MCF 10A (cell line): Measurements from ENCODE around the gene ABCB4. TPM values are rescaled to one million over a fixed set of nuclear protein-coding genes. Genes with fewer than 3 reads are reported as not detected.
A peak's percentile ranks its signal among the peaks of the same experiment; 100 is the strongest.

ENCODE experiments used
- BruUV-seq: library from RNA; stranded (reverse); fragments of 400-500 nt; replicated peaks from 2 replicates; lab custom pipeline; 2021; lab: Mats Ljungman, UMichigan
- CTCF ChIA-PET: fragments of 300-600 bp; sonication (Branson Sonifier 250); formaldehyde crosslinking; extraction: SDS; loops from one replicate; lab custom pipeline; 2021; ENCODE audit warnings: antibody characterized with exemption, inconsistent platforms; lab: Yijun Ruan, JAX
- POLR2A ChIA-PET: fragments of 300-600, 350-650 bp; sonication (Branson Sonifier 250); formaldehyde crosslinking; extraction: SDS; loops from one replicate; lab custom pipeline; 2020; ENCODE audit warnings: antibody characterized with exemption, inconsistent platforms; lab: Yijun Ruan, JAX
- DNase-seq: peaks from one replicate; pipeline ENCODE4 v3.0.0-alpha.2; 2018; ENCODE audit not compliant: unreplicated experiment
- H3K27ac Mint-ChIP-seq: one replicate; pipeline ENCODE4 v1.8.0; 2022; ENCODE audit warnings: mild to moderate bottlenecking, low read depth, mixed read lengths; ENCODE audit not compliant: unreplicated experiment
- H3K27me3 Mint-ChIP-seq: one replicate; pipeline ENCODE4 v1.8.0; 2022; ENCODE audit warnings: mixed read lengths; ENCODE audit not compliant: insufficient read depth, unreplicated experiment
- H3K36me3 Mint-ChIP-seq: one replicate; pipeline ENCODE4 v1.8.0; 2022; ENCODE audit warnings: mild to moderate bottlenecking, moderate library complexity, mixed read lengths; ENCODE audit not compliant: insufficient read depth, unreplicated experiment
- H3K4me1 Mint-ChIP-seq: one replicate; pipeline ENCODE4 v1.8.0; 2022; ENCODE audit warnings: mixed read lengths; ENCODE audit not compliant: insufficient read depth, unreplicated experiment
- H3K4me3 Mint-ChIP-seq: one replicate; pipeline ENCODE4 v1.8.0; 2022; ENCODE audit warnings: mild to moderate bottlenecking, moderate library complexity, mixed read lengths; ENCODE audit not compliant: unreplicated experiment
- H3K9me3 Mint-ChIP-seq: one replicate; pipeline ENCODE4 v1.8.0; 2022; ENCODE audit warnings: mixed read lengths; ENCODE audit not compliant: unreplicated experiment
- CTCF ChIP-seq: fragments of 200-600 bp; IDR thresholded peaks from one replicate; pipeline ENCODE4 v1.8.0; 2022; ENCODE audit warnings: antibody characterized with exemption, mild to moderate bottlenecking; ENCODE audit not compliant: unreplicated experiment
- intact Hi-C: fragments of 100-400 bp; cut with micrococcal nuclease; formaldehyde crosslinking; loops from 2 replicates; pipeline ENCODE4 v1.14.1; 2022
- total RNA-seq: library from RNA; stranded (reverse); gene quantifications from 2 replicates; pipeline ENCODE4 v1.2.3, GENCODE V29; 2022

The ABCB4 gene
- total RNA-seq, 1 experiment from 2014 or later = not detected

DNA sequence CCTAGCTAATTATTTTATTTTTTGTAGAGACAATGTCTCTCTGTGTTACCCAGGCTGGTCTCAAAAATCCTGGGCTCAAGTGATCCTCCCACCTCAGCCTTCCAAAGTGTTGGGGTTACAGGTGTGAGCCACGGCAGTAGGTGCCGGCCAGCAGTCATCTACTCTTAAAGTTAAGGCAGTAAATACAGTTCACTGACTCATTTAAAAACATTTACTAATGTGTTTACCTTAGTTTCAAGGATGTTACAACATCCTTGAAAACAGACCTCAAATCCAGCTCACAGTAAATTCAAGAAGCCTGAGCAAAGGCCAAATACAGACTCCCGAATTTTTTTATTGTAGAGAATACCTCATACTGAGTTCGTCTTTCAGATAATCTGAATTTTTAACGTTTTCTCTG, 29.6 kb upstream of the ABCB4 start:
- no peak for DNase-seq
- TF ChIP-seq CTCF = no peak
- no peaks in the 10 kb centered on the region for H3K4me1 Mint-ChIP-seq
- ChIA-PET POLR2A (interaction anchor here (1.6 kb wide), 2 partner anchors 188 to 607 kb away, joined by 5 read pairs; no protein-coding TSS in a partner anchor), CTCF (interaction anchor here (0.6 to 4.4 kb wide), 19 partner anchors 11 to 1474 kb away, joined by 3 to 53 read pairs (median 4); partner anchors contain the start of genes ABCB1, DBF4 and SLC25A40)
- peaks cover 13% of the 10 kb centered on the region for H3K27me3 Mint-ChIP-seq
- intact Hi-C loops = loop anchor here (5.0 kb wide), 1 partner anchor 292 kb away; no protein-coding TSS in a partner anchor
- peak overlapping the region; percentile 10 for H3K27ac Mint-ChIP-seq
- no peak overlapping the region for H3K4me3 Mint-ChIP-seq
- H3K36me3 Mint-ChIP-seq = no peaks in the 10 kb centered on the region
- no peaks in the 10 kb centered on the region for H3K9me3 Mint-ChIP-seq
- no TSS peak for BruUV-seq

- no peak for DNase-seq
- no peak for TF ChIP-seq CTCF
- Mint-ChIP-seq H3K4me1 (no peaks in the 10 kb centered on the region), H3K4me3 (no peak overlapping the region), H3K9me3 (no peaks in the 10 kb centered on the region), H3K27me3 (peaks cover 24% of the 10 kb centered on the region), H3K36me3 (no peaks in the 10 kb centered on the region), H3K27ac (no peak overlapping the region)
- ChIA-PET POLR2A (no interaction called here), CTCF (no interaction called here)
- intact Hi-C loops = no loop called here
- no TSS peak for BruUV-seq
These were observed 24.0 kb upstream of the ABCB4 start for GRCh38 chr7:87499494-87499893.

DNA sequence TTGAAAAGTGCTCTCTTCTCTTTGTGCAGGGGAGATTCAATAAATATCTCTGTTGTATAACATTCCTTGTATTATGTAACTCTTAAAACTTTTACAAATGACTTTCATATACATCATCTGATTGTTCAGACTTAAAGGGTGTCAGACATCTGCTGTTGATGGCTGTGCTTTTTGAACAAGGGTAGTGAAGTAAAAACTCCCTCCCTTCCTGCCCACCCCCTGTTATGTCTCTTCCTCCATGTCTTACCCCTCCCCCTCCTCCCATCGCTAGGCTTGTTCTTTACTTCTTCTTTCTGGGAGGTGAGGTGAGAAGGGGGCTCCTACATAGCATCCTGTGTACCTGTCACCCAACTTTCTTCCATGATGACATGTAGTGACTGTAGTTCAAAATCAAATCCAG, 23.4 kb upstream of the ABCB4 start:
- Mint-ChIP-seq H3K27me3 (peaks cover 24% of the 10 kb centered on the region), H3K36me3 (no peaks in the 10 kb centered on the region), H3K9me3 (no peaks in the 10 kb centered on the region), H3K27ac (no peak overlapping the region), H3K4me1 (no peaks in the 10 kb centered on the region), H3K4me3 (no peak overlapping the region)
- no peak for DNase-seq
- CTCF ChIA-PET = no interaction called here
- POLR2A ChIA-PET = no interaction called here
- no TSS peak for BruUV-seq
- no peak for TF ChIP-seq CTCF
- intact Hi-C loops = no loop called here

DNA sequence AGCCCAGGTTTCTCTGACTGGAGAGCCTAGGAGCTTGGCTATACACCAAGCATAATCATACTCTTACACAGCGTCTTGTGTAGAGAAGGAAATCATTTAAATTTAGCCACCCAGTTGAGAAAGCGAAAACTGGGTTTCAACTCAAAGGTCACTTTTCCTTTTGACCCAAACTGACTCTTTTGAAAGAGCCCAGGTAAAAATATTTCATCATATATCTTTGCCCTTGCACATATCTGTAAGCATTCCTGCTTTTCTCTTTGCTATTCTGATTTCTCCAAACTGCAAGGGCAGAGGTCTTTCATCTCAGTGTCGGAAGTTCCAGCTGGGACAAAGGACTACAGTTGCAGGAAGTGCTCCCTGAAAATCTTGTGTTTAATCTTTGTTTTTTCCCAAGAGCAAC, 22.0 kb upstream of the ABCB4 start:
- no peak for TF ChIP-seq CTCF
- H3K9me3 Mint-ChIP-seq = no peaks in the 10 kb centered on the region
- H3K4me3 Mint-ChIP-seq = no peak overlapping the region
- ChIA-PET CTCF (interaction anchor here (0.7 kb wide), 1 partner anchor 9 kb away, joined by 3 read pairs; no protein-coding TSS in a partner anchor), POLR2A (no interaction called here)
- no peak for DNase-seq
- H3K36me3 Mint-ChIP-seq = no peaks in the 10 kb centered on the region
- no TSS peak for BruUV-seq
- H3K27ac Mint-ChIP-seq = no peak overlapping the region
- peaks cover 24% of the 10 kb centered on the region for H3K27me3 Mint-ChIP-seq
- intact Hi-C loops = no loop called here
- no peaks in the 10 kb centered on the region for H3K4me1 Mint-ChIP-seq
